Thoracic aorta (tissue), 2 donors: Measurements from ENCODE around the gene ROBO1. TPM values are rescaled to one million over a fixed set of nuclear protein-coding genes. Genes with fewer than 3 reads are reported as not detected.

ENCODE experiments used
- ATAC-seq: fragments of 150-250 bp; one replicate; pipeline ENCODE4 v1.8.0; 2017; ENCODE audit warnings: low read depth; ENCODE audit not compliant: insufficient number of reproducible peaks, low FRiP score
- DNase-seq: peaks from one replicate; pipeline ENCODE4 v3.0.0-alpha.2; 2020; ENCODE audit warnings: low spot score
- H3K27ac ChIP-seq, 2 donors: fragments of 200-600 bp; sonication (generic); 1 replicate in 1 of 2; 2 replicates in 1 of 2; pipeline ENCODE4 v1.5.1; 2016; ENCODE audit warnings: mild to moderate bottlenecking in 2 of 2, moderate library complexity in 2 of 2
- H3K27me3 ChIP-seq: fragments of 200-600 bp; sonication (generic); replicated peaks from 2 replicates; pipeline ENCODE4 v1.6.0; 2016; ENCODE audit warnings: mild to moderate bottlenecking; ENCODE audit not compliant: insufficient read depth
- H3K36me3 ChIP-seq: fragments of 200-600 bp; sonication (generic); one replicate; pipeline ENCODE4 v1.5.1; 2016
- H3K4me1 ChIP-seq, 2 donors: fragments of 200-600 bp; sonication (generic); 1 replicate in 1 of 2; 2 replicates in 1 of 2; pipeline versions ENCODE4 v1.5.1 to v1.6.0; 2016; ENCODE audit warnings: low read depth in 2 of 2, mild to moderate bottlenecking in 1 of 2; ENCODE audit not compliant: control insufficient read depth in 1 of 2
- H3K4me3 ChIP-seq: fragments of 200-600 bp; sonication (generic); 2 replicates; pipeline ENCODE4 v1.5.1; 2016; ENCODE audit warnings: mild to moderate bottlenecking
- H3K9me3 ChIP-seq: fragments of 200-600 bp; sonication (generic); 2 replicates; pipeline ENCODE4 v1.5.1; 2016
- CTCF ChIP-seq: fragments of 200-600 bp; sonication (generic); IDR thresholded peaks from one replicate; pipeline ENCODE4 v1.5.1; 2019; ENCODE audit warnings: antibody characterized with exemption
- total RNA-seq, 2 donors: library from RNA; depleted of rRNA; stranded (reverse); fragments of >200 nt; gene quantifications; one replicate each; pipeline versions ENCODE4 v1.1.0 to v1.2.3, GENCODE V29; 2016

Gene ROBO1
- total RNA-seq, 2 donors from 2014 or later, result 13.3 to 24.4 TPM

DNA sequence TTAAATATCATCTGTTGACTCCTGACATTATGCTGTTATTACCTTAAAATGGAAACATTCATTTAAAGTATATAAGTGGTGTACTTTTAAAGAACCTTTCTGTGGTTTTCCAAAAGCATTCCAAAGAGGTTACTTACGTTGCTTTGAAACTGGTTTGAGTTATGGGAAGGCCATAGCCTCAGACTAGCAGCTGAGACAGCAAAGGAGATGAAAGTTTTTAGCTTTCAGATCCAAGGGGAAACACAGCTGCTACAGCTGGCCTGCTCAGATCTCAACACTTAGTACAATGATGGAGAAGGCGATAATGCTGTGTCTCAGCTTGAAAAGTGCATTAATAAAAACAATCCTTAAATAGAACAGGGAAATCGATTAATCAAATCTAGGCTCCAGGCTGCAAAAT, 921.1 kb downstream of the ROBO1 start:
- TF ChIP-seq CTCF, result no peak
- DNase-seq (no peak), ATAC-seq (no peak)
- Histone ChIP-seq H3K36me3 (no peaks in the 10 kb centered on the region), H3K4me3 (no peak overlapping the region), H3K4me1 (peaks cover 4 to 18% of the 10 kb centered on the region in 2 donors), H3K9me3 (no peaks in the 10 kb centered on the region), H3K27me3 (no peaks in the 10 kb centered on the region), H3K27ac (no peak overlapping the region)

DNA sequence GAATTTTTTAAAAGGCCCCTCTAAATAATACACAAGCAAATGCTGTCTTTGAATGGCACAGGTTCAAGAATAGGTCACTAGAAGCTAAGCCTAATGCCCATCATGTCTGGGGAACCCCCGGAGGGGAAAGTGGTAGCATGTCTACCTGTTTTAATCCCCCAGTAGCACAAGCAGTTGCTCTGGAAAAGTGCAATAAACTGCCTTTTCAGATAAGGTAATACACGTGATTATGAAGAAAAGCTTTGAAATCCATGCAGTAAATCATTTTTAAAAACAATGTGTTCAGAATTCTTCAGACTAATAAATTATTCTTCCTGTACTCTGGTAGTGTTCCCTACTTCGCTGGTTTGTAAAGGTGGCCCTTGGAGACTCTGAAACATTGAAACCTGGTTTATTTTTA, 922.2 kb downstream of the ROBO1 start:
- Histone ChIP-seq H3K27ac (no peak overlapping the region), H3K9me3 (no peaks in the 10 kb centered on the region), H3K4me1 (peaks cover 4 to 18% of the 10 kb centered on the region in 2 donors), H3K4me3 (no peak overlapping the region), H3K36me3 (no peaks in the 10 kb centered on the region), H3K27me3 (no peaks in the 10 kb centered on the region)
- ATAC-seq, result no peak
- DNase-seq, result no peak
- TF ChIP-seq CTCF, result no peak

- H3K27me3 ChIP-seq, result no peaks in the 10 kb centered on the region
- no peaks in the 10 kb centered on the region for H3K36me3 ChIP-seq
- no peak overlapping the region for H3K27ac ChIP-seq
- DNase-seq, result no peak
- no peaks in the 10 kb centered on the region for H3K9me3 ChIP-seq
- ATAC-seq, result no peak
- H3K4me3 ChIP-seq, result no peak overlapping the region
- TF ChIP-seq CTCF, result no peak
- H3K4me1 ChIP-seq, result peaks cover 4 to 18% of the 10 kb centered on the region in 2 donors
Observed at GRCh38 chr3:78844307-78844706, 923.5 kb downstream of the ROBO1 start.

DNA sequence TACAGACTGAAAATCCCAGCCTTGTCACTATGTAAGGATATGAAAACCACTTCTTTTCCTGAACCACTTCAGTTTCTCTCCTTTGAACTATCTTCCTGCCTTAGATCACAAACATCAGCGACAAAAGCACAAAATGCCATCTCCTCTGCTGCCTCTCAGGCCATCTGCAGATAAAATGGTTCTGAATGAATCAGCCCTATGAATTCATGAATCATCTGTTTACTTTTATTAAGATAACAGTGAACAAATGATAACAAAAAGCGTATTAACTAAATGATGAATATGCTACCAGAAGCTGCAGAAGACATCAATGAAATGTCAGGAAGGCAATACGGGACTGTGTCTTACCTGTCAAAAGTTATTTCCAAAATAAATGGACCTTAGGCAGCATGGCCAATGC, 928.1 kb downstream of the ROBO1 start:
- H3K4me1 ChIP-seq, result no peaks in the 10 kb centered on the region
- no peaks in the 10 kb centered on the region for H3K9me3 ChIP-seq
- no peak for TF ChIP-seq CTCF
- DNase-seq (no peak), ATAC-seq (no peak)
- no peak overlapping the region for H3K27ac ChIP-seq
- no peak overlapping the region for H3K4me3 ChIP-seq
- no peaks in the 10 kb centered on the region for H3K27me3 ChIP-seq
- no peaks in the 10 kb centered on the region for H3K36me3 ChIP-seq

- no peak for ATAC-seq
- DNase-seq, result no peak
- H3K27ac ChIP-seq, result no peak overlapping the region
- no peaks in the 10 kb centered on the region for H3K4me1 ChIP-seq
- H3K9me3 ChIP-seq, result no peaks in the 10 kb centered on the region
- no peak overlapping the region for H3K4me3 ChIP-seq
- no peaks in the 10 kb centered on the region for H3K36me3 ChIP-seq
- TF ChIP-seq CTCF, result no peak
- H3K27me3 ChIP-seq, result no peaks in the 10 kb centered on the region
Observed at GRCh38 chr3:78838362-78838761, 929.4 kb downstream of the ROBO1 start.
